Smooth muscle cell (in vitro differentiated cells): ENCODE results near the gene MLLT1. TPM values are rescaled to one million over a fixed set of nuclear protein-coding genes. Genes with fewer than 3 reads are reported as not detected.

Experiments
- DNase-seq: peaks from one replicate; lab custom pipeline; 2025; ENCODE audit not compliant: unreplicated experiment; lab: John Stamatoyannopoulos, UW
- H2AFZ ChIP-seq: fragments of 200-600 bp; sonication (generic); 2 replicates; pipeline ENCODE4 v1.6.0; 2016; ENCODE audit warnings: antibody characterized with exemption, low read depth, mild to moderate bottlenecking
- H3F3A ChIP-seq: fragments of 200-600 bp; sonication (generic); 2 replicates; pipeline ENCODE4 v1.6.0; 2017; ENCODE audit warnings: antibody characterized with exemption, low read depth
- H3K27ac ChIP-seq: fragments of 200-600 bp; sonication (generic); 2 replicates; pipeline ENCODE4 v1.5.1; 2016; ENCODE audit warnings: low read depth, mild to moderate bottlenecking
- H3K27me3 ChIP-seq: fragments of 200-600 bp; sonication (generic); 2 replicates; pipeline ENCODE4 v1.6.1; 2016; ENCODE audit warnings: low read depth, mild to moderate bottlenecking
- H3K36me3 ChIP-seq: fragments of 200-600 bp; sonication (generic); 2 replicates; pipeline ENCODE4 v1.5.1; 2016; ENCODE audit warnings: low read depth
- H3K4me1 ChIP-seq: fragments of 200-600 bp; sonication (generic); 2 replicates; pipeline ENCODE4 v1.5.1; 2016; ENCODE audit warnings: low read depth
- H3K4me2 ChIP-seq: fragments of 200-600 bp; sonication (generic); 2 replicates; pipeline ENCODE4 v1.6.0; 2016; ENCODE audit warnings: mild to moderate bottlenecking
- H3K4me3 ChIP-seq: fragments of 200-600 bp; sonication (generic); 2 replicates; pipeline ENCODE4 v1.5.1; 2016; ENCODE audit warnings: mild to moderate bottlenecking
- H3K79me2 ChIP-seq: fragments of 200-600 bp; sonication (generic); 2 replicates; pipeline ENCODE4 v1.6.0; 2016; ENCODE audit warnings: low read depth, mild to moderate bottlenecking
- H3K9ac ChIP-seq: fragments of 200-600 bp; sonication (generic); 2 replicates; pipeline ENCODE4 v1.6.0; 2016; ENCODE audit warnings: low read depth
- H3K9me3 ChIP-seq: fragments of 200-600 bp; sonication (generic); replicated peaks from 2 replicates; pipeline ENCODE4 v1.5.1; 2016; ENCODE audit warnings: low read depth
- H4K20me1 ChIP-seq: fragments of 200-600 bp; sonication (generic); 2 replicates; pipeline ENCODE4 v1.6.0; 2016; ENCODE audit warnings: low read depth
- CTCF ChIP-seq: fragments of 200-600 bp; sonication (generic); IDR thresholded peaks from 2 replicates; pipeline ENCODE4 v1.5.1; 2017; ENCODE audit warnings: borderline replicate concordance, mild to moderate bottlenecking, antibody characterized with exemption; ENCODE audit not compliant: insufficient read depth, poor library complexity, severe bottlenecking
- WGBS: methylation state at CpG from one replicate; pipeline ENCODE4 v1.1.7; 2016; ENCODE audit warnings: low lambda C conversion rate; 5-methylcytosine and 5-hydroxymethylcytosine counted together
- polyA plus RNA-seq: library from polyadenylated mRNA; unstranded; fragments of >200 nt; fragmentation: Nextera tagmentation; extraction: Ambion mirVana; gene quantifications from 2 replicates; pipeline ENCODE4 v1.2.1, GENCODE V29; 2016
- total RNA-seq: library from RNA; depleted of rRNA; stranded (reverse); fragments of >200 nt; gene quantifications from 2 replicates; pipeline ENCODE4 v1.2.3, GENCODE V29; 2014

The MLLT1 gene
- total and polyA plus RNA-seq, 2 experiments from 2014 or later: 18.8 to 27.3 TPM

- Histone ChIP-seq H3K36me3 (no peaks in the 10 kb centered on the region), H3K9ac (no peak overlapping the region), H3K79me2 (peaks cover 87% of the 10 kb centered on the region), H4K20me1 (peaks cover 96% of the 10 kb centered on the region), H3K27me3 (no peaks in the 10 kb centered on the region), H3K9me3 (no peaks in the 10 kb centered on the region), H3K4me2 (no peak overlapping the region), H3K27ac (no peak overlapping the region), H3F3A (no peaks in the 10 kb centered on the region), H2AFZ (no peak overlapping the region), H3K4me1 (no peaks in the 10 kb centered on the region), H3K4me3 (no peak overlapping the region)
- TF ChIP-seq CTCF: no peak
- no peak for DNase-seq
- 88% methylated on average over 12 of the region's 12 CpGs for WGBS
These were observed 16.5 kb downstream of the MLLT1 start for GRCh38 chr19:6263306-6263705.

GRCh38 chr19:6262519-6262918 is 17.3 kb downstream of the MLLT1 start:
- no peak overlapping the region for H2AFZ ChIP-seq
- H3K79me2 ChIP-seq: peaks cover 87% of the 10 kb centered on the region
- H3F3A ChIP-seq: no peaks in the 10 kb centered on the region
- no peak overlapping the region for H3K4me2 ChIP-seq
- TF ChIP-seq CTCF: no peak
- no peaks in the 10 kb centered on the region for H3K9me3 ChIP-seq
- WGBS: 95% methylated on average over 11 of the region's 11 CpGs
- DNase-seq: no peak
- no peaks in the 10 kb centered on the region for H3K36me3 ChIP-seq
- H4K20me1 ChIP-seq: peaks cover 96% of the 10 kb centered on the region
- H3K4me3 ChIP-seq: no peak overlapping the region
- H3K4me1 ChIP-seq: no peaks in the 10 kb centered on the region
- no peak overlapping the region for H3K27ac ChIP-seq
- H3K27me3 ChIP-seq: no peaks in the 10 kb centered on the region
- no peak overlapping the region for H3K9ac ChIP-seq

- no peaks in the 10 kb centered on the region for H3K4me1 ChIP-seq
- TF ChIP-seq CTCF: no peak
- H3F3A ChIP-seq: no peaks in the 10 kb centered on the region
- H3K9ac ChIP-seq: no peak overlapping the region
- no peak overlapping the region for H3K27ac ChIP-seq
- no peaks in the 10 kb centered on the region for H3K36me3 ChIP-seq
- no peak overlapping the region for H3K4me3 ChIP-seq
- no peaks in the 10 kb centered on the region for H3K27me3 ChIP-seq
- H3K9me3 ChIP-seq: no peaks in the 10 kb centered on the region
- peaks cover 96% of the 10 kb centered on the region for H4K20me1 ChIP-seq
- no peak overlapping the region for H3K4me2 ChIP-seq
- peaks cover 87% of the 10 kb centered on the region for H3K79me2 ChIP-seq
- DNase-seq: no peak
- H2AFZ ChIP-seq: no peak overlapping the region
- WGBS: 93% methylated on average over 15 of the region's 15 CpGs
These were observed 17.9 kb downstream of the MLLT1 start for GRCh38 chr19:6261883-6262282.

- Histone ChIP-seq H3K27me3 (no peaks in the 10 kb centered on the region), H3F3A (no peaks in the 10 kb centered on the region), H3K36me3 (no peaks in the 10 kb centered on the region), H2AFZ (no peak overlapping the region), H3K9ac (no peak overlapping the region), H3K4me3 (no peak overlapping the region), H3K4me1 (no peaks in the 10 kb centered on the region), H3K9me3 (no peaks in the 10 kb centered on the region), H3K79me2 (peaks cover 87% of the 10 kb centered on the region), H3K4me2 (no peak overlapping the region), H3K27ac (no peak overlapping the region), H4K20me1 (peaks cover 98% of the 10 kb centered on the region)
- peak; percentile 48 for TF ChIP-seq CTCF
- no peak for DNase-seq
- 86% methylated on average over 30 of the region's 30 CpGs for WGBS
These were observed 18.7 kb downstream of the MLLT1 start for GRCh38 chr19:6260912-6261650.
